ENCODE results near the gene SNRNP40. TPM values are rescaled to one million over a fixed set of nuclear protein-coding genes. Genes with fewer than 3 reads are reported as not detected.

The SNRNP40 gene
- total and polyA plus RNA-seq, 9 donors = 26.0 to 62.3 (median 43.2) TPM

DNA sequence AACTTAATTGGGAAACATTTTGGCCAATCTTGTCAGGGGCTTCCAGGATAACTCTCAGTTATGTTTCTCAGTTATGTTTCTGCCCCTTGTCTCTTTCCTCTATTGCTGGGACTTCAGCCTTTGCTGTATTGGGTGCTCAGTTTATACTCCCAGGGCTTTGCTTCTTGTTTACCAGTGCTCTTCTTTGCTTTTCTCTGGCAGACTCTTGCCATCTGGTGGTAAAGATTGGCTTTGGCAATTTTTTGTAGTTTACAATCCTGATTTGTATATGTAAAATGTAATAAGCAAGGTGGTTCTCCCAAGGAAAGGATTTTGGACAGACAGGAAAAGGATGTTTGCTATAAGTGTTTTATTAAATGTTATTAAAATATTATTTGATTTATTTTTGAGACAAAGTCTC, 38.4 kb upstream of the SNRNP40 start:
- TF ChIP-seq CTCF (IDR thresholded peaks at IDR 0.05) (peak in 2 of 3 donors; percentile 28 to 34), POLR2A (IDR thresholded peaks at IDR 0.05) (no peak), EP300 (IDR thresholded peaks at IDR 0.05) (no peak)
- Histone ChIP-seq H3K27ac (no peak overlapping the region), H3K36me3 (no peaks in the 10 kb centered on the region), H3K27me3 (no peaks in the 10 kb centered on the region), H3K9me3 (no peaks in the 10 kb centered on the region), H3K4me3 (no peak overlapping the region), H3K4me1 (ENCODE audit: insufficient read depth) (no peaks in the 10 kb centered on the region)
- intact Hi-C loops (cut with DNase I) = no loop called here
- no peak for DNase-seq

DNA sequence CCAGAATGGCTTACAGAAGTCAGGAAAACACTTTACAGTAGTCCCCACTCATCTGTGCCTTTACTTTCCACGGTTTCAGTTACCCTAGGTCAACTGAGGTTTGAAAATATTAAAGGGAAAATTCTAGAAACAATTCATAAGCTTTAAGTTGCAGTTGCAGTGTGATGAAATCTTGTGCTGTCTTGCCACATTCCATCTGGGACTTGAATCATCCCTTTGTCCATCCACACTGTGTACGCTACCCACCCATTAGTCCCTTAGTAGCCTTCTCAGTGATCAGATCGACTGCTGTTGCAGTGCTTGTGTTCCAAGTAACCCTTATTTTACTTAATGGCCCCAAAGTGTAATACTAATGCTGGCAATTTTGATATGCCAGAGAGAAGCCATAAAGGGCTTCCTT, 30.8 kb upstream of the SNRNP40 start:
- H3K36me3 ChIP-seq = no peaks in the 10 kb centered on the region
- WGBS, 3 donors = 76 to 83% (median 81%) methylated on average over 3 of the region's 3 CpGs
- TF ChIP-seq POLR2A (IDR thresholded peaks at IDR 0.05) = no peak
- TF ChIP-seq EP300 (IDR thresholded peaks at IDR 0.05) = no peak
- TF ChIP-seq CTCF (IDR thresholded peaks at IDR 0.05) = no peak
- H3K4me3 ChIP-seq = no peak overlapping the region
- no peaks in the 10 kb centered on the region for H3K9me3 ChIP-seq
- intact Hi-C loops (cut with DNase I) = no loop called here
- no peaks in the 10 kb centered on the region for H3K27me3 ChIP-seq
- H3K27ac ChIP-seq = no peak overlapping the region
- no peak for DNase-seq
- H3K4me1 ChIP-seq (ENCODE audit: insufficient read depth) = no peaks in the 10 kb centered on the region

DNA sequence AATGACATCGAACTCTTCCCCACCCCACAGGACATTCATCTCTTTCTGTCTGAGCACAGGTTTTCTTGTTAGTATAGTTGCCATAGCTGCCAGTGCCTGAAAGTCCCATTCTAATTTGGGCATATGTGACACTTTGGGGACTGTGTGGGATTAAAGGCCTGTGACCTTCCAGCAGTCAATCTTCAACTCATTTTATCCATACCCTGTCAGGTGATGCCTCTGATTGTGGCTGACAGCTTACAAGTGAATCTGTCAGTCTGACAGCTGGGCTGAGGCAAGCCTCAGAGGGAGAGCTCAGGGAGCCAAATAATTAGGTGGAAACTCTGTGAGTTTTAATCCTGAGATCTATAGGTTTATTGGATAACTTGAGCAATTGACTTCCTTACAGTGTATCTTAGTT, 29.9 kb upstream of the SNRNP40 start:
- 92 to 100% (median 93%) methylated on average over 1 of the region's 1 CpG for WGBS, 3 donors
- Histone ChIP-seq H3K4me1 (ENCODE audit: insufficient read depth) (no peaks in the 10 kb centered on the region), H3K36me3 (no peaks in the 10 kb centered on the region), H3K27me3 (no peaks in the 10 kb centered on the region), H3K9me3 (no peaks in the 10 kb centered on the region), H3K27ac (no peak overlapping the region), H3K4me3 (no peak overlapping the region)
- intact Hi-C loops (cut with DNase I) = no loop called here
- TF ChIP-seq CTCF (IDR thresholded peaks at IDR 0.05) (no peak), EP300 (IDR thresholded peaks at IDR 0.05) (no peak), POLR2A (IDR thresholded peaks at IDR 0.05) (no peak)
- DNase-seq = no peak

- DNase-seq = no peak
- intact Hi-C loops (cut with DNase I) = no loop called here
- H3K4me3 ChIP-seq = no peak overlapping the region
- no peaks in the 10 kb centered on the region for H3K9me3 ChIP-seq
- H3K4me1 ChIP-seq (ENCODE audit: insufficient read depth) = no peaks in the 10 kb centered on the region
- H3K27me3 ChIP-seq = no peaks in the 10 kb centered on the region
- H3K36me3 ChIP-seq = no peaks in the 10 kb centered on the region
- no peak overlapping the region for H3K27ac ChIP-seq
- 91 to 97% (median 94%) methylated on average over 3 of the region's 3 CpGs for WGBS, 3 donors
- no peak for TF ChIP-seq POLR2A (IDR thresholded peaks at IDR 0.05)
- TF ChIP-seq EP300 (IDR thresholded peaks at IDR 0.05) = no peak
- no peak for TF ChIP-seq CTCF (IDR thresholded peaks at IDR 0.05)
Observed at GRCh38 chr1:31324992-31325391, 28.4 kb upstream of the SNRNP40 start.

- no peaks in the 10 kb centered on the region for H3K4me1 ChIP-seq (ENCODE audit: insufficient read depth)
- no peak overlapping the region for H3K4me3 ChIP-seq
- TF ChIP-seq EP300 (IDR thresholded peaks at IDR 0.05) = no peak
- TF ChIP-seq CTCF (IDR thresholded peaks at IDR 0.05) = no peak
- TF ChIP-seq POLR2A (IDR thresholded peaks at IDR 0.05) = no peak
- intact Hi-C loops (cut with DNase I) = no loop called here
- H3K9me3 ChIP-seq = no peaks in the 10 kb centered on the region
- no peak for DNase-seq
- H3K27ac ChIP-seq = no peak overlapping the region
- no peaks in the 10 kb centered on the region for H3K27me3 ChIP-seq
- WGBS, 3 donors = 89 to 100% (median 93%) methylated on average over 3 to 4 of the region's 4 CpGs
- no peaks in the 10 kb centered on the region for H3K36me3 ChIP-seq
Observed at GRCh38 chr1:31324093-31324492, 27.5 kb upstream of the SNRNP40 start.
